ENCODE results near the gene HOXA11. TPM values are rescaled to one million over a fixed set of nuclear protein-coding genes. Genes with fewer than 3 reads are reported as not detected.

HOXA11 gene
- total and polyA plus RNA-seq, 10 donors: not detected

GRCh38 chr7:27134392-27134791, 50.6 kb downstream of the HOXA11 start:
- H3K36me3 ChIP-seq: no peaks in the 10 kb centered on the region
- H3K4me1 ChIP-seq: peaks cover 0 to 41% (median 16%) of the 10 kb centered on the region in 6 donors
- peaks cover 0 to 42% (median 0%) of the 10 kb centered on the region in 7 donors for H3K27me3 ChIP-seq (replicated peaks in 1 of 7)
- no peak overlapping the region for H3K27ac ChIP-seq
- no peak for DNase-seq
- no peak for TF ChIP-seq POLR2A (IDR thresholded peaks at IDR 0.05)
- TF ChIP-seq POLR2AphosphoS5 (IDR thresholded peaks at IDR 0.05): no peak
- TF ChIP-seq, protein P1, sequence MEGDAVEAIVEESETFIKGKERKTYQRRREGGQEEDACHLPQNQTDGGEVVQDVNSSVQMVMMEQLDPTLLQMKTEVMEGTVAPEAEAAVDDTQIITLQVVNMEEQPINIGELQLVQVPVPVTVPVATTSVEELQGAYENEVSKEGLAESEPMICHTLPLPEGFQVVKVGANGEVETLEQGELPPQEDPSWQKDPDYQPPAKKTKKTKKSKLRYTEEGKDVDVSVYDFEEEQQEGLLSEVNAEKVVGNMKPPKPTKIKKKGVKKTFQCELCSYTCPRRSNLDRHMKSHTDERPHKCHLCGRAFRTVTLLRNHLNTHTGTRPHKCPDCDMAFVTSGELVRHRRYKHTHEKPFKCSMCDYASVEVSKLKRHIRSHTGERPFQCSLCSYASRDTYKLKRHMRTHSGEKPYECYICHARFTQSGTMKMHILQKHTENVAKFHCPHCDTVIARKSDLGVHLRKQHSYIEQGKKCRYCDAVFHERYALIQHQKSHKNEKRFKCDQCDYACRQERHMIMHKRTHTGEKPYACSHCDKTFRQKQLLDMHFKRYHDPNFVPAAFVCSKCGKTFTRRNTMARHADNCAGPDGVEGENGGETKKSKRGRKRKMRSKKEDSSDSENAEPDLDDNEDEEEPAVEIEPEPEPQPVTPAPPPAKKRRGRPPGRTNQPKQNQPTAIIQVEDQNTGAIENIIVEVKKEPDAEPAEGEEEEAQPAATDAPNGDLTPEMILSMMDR (IDR thresholded peaks at IDR 0.05 in 8 of 11, conservative IDR thresholded peaks at IDR 0.05 in 3 of 11): no peak
- intact Hi-C loops (cut with DNase I; ENCODE audit: low total_unique reads): no loop called here
- H3K4me3 ChIP-seq: no peak overlapping the region
- WGBS, 5 donors: 18 to 33% (median 28%) methylated on average over 2 of the region's 2 CpGs
- no peaks in the 10 kb centered on the region for H3K9me3 ChIP-seq

- peak overlapping the region in 1 of 8 donors; percentile 22 for H3K27ac ChIP-seq
- intact Hi-C loops (cut with DNase I; ENCODE audit: low total_unique reads): no loop called here
- no peak for DNase-seq
- H3K4me1 ChIP-seq: peaks cover 0 to 49% (median 17%) of the 10 kb centered on the region in 6 donors
- no peaks in the 10 kb centered on the region for H3K9me3 ChIP-seq
- H3K27me3 ChIP-seq (replicated peaks in 1 of 7): peaks cover 0 to 38% (median 0%) of the 10 kb centered on the region in 7 donors
- no peak overlapping the region for H3K4me3 ChIP-seq
- no peak for TF ChIP-seq POLR2A (IDR thresholded peaks at IDR 0.05)
- TF ChIP-seq, protein P1 (IDR thresholded peaks at IDR 0.05 in 8 of 11, conservative IDR thresholded peaks at IDR 0.05 in 3 of 11): no peak
- TF ChIP-seq POLR2AphosphoS5 (IDR thresholded peaks at IDR 0.05): no peak
- H3K36me3 ChIP-seq: no peaks in the 10 kb centered on the region
- WGBS, 5 donors: 68 to 82% (median 79%) methylated on average over 18 of the region's 18 CpGs
Measured at GRCh38 chr7:27133409-27134231, 51.4 kb downstream of the HOXA11 start.

DNA sequence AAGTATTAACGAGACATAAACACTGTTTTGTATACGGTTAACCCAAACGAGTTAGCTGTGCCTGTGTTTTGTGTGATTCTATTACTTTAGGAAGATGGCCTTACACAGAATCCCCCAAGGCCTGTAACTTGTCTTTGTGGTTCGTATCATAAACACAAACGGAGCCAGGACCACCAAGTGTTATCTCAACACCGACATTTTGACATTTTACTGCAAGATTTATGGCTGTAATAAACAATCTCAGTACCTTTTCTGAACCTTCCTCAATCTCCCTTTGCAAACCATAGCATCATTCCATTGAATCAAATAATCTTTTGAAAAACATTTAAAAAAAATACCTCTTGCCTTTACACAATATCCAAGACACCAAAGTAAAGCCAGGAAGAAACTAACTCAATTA, 52.1 kb downstream of the HOXA11 start:
- Histone ChIP-seq H3K4me3 (no peak overlapping the region), H3K27me3 (replicated peaks in 1 of 7) (peaks cover 0 to 38% (median 0%) of the 10 kb centered on the region in 7 donors), H3K9me3 (no peaks in the 10 kb centered on the region), H3K27ac (no peak overlapping the region), H3K4me1 (peaks cover 0 to 50% (median 20%) of the 10 kb centered on the region in 6 donors), H3K36me3 (no peaks in the 10 kb centered on the region)
- TF ChIP-seq POLR2AphosphoS5 (IDR thresholded peaks at IDR 0.05): no peak
- TF ChIP-seq, protein P1 (IDR thresholded peaks at IDR 0.05 in 8 of 11, conservative IDR thresholded peaks at IDR 0.05 in 3 of 11): no peak
- intact Hi-C loops (cut with DNase I; ENCODE audit: low total_unique reads): no loop called here
- WGBS, 5 donors: 69 to 84% (median 82%) methylated on average over 6 of the region's 6 CpGs
- DNase-seq: no peak

GRCh38 chr7:27132214-27132613, 52.8 kb downstream of the HOXA11 start:
- peaks cover 0 to 35% (median 0%) of the 10 kb centered on the region in 7 donors for H3K27me3 ChIP-seq (replicated peaks in 1 of 7)
- TF ChIP-seq POLR2AphosphoS5 (IDR thresholded peaks at IDR 0.05) (no peak), POLR2A (IDR thresholded peaks at IDR 0.05) (no peak)
- TF ChIP-seq, protein P1 (IDR thresholded peaks at IDR 0.05 in 8 of 11, conservative IDR thresholded peaks at IDR 0.05 in 3 of 11): no peak
- H3K36me3 ChIP-seq: no peaks in the 10 kb centered on the region
- no peak overlapping the region for H3K4me3 ChIP-seq
- peak overlapping the region in 4 of 8 donors; percentile 91 to 94 (median 92) for H3K27ac ChIP-seq
- no peak for DNase-seq
- peaks cover 0 to 50% (median 21%) of the 10 kb centered on the region in 6 donors for H3K4me1 ChIP-seq
- H3K9me3 ChIP-seq: no peaks in the 10 kb centered on the region
- intact Hi-C loops (cut with DNase I; ENCODE audit: low total_unique reads): no loop called here
- WGBS, 5 donors: 83 to 97% (median 87%) methylated on average over 2 of the region's 2 CpGs
